Measurements from ENCODE around the gene BAHCC1.

BAHCC1 gene

DNA sequence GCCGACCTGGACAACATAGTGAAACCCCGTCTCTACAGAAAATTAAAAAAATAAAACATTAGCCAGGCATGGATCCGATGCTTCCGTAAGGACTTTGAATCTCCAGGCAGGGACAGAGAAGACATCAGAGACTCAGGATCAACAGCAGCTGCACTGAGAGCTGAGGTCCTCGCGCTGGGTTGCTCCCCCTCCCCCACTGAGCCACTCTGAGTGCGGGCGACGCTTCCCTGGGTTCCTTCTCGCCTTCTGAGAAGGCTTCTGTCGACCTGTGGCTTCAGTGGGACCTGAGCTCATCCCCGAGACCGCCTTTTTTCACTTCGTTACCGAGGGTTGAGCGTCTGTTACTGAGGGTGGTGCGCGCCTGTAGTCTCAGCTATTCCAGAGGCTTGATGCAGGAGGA is 96.9 kb downstream of the BAHCC1 start:
- H3K9ac ChIP-seq (ENCODE audit: insufficient read length, low read depth): no peak overlapping the region
- DNase-seq (ENCODE audit: low read depth, low spot score): no peak
- H3K36me3 ChIP-seq (ENCODE audit: insufficient read depth, insufficient read length, low read length): no peaks in the 10 kb centered on the region
- no peaks in the 10 kb centered on the region for H3K9me3 ChIP-seq (ENCODE audit: insufficient read depth, low read length)
- H3K4me3 ChIP-seq (ENCODE audit: insufficient read length, low read depth): no peak overlapping the region
- peaks cover 21% of the 10 kb centered on the region for H3K4me1 ChIP-seq (ENCODE audit: insufficient read depth, insufficient read length)
- TF ChIP-seq ZNF274 (IDR thresholded peaks at IDR 0.05; ENCODE audit: low read depth, low read length) (no peak), SUZ12 (IDR thresholded peaks at IDR 0.05; ENCODE audit: extremely low read depth, insufficient read depth, insufficient read length) (no peak), YY1 (IDR thresholded peaks at IDR 0.05; ENCODE audit: insufficient read depth, insufficient read length) (no peak)
- H3K27me3 ChIP-seq (ENCODE audit: insufficient read depth, insufficient read length): peaks cover 10% of the 10 kb centered on the region

DNA sequence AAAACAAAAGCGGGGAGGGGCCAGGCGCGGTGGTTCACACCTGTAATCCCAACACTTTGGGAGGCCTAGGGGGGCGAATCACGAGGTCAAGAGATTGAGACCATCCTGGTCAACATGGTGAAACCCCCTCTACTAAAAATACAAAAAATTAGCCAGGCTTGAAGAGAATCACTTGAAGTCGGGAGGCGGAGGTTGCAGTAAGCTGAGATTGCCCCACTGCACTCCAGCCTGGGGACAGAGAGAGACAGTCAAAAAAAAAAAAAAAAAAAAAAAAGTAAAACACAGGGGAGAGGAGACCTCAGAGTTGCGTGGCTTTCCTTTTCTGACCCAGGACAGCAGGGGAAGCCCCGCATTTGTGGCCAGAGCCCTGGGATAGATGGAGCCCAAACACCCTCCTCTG is 97.4 kb downstream of the BAHCC1 start:
- no peaks in the 10 kb centered on the region for H3K9me3 ChIP-seq (ENCODE audit: insufficient read depth, low read length)
- H3K4me3 ChIP-seq (ENCODE audit: insufficient read length, low read depth): no peak overlapping the region
- peaks cover 10% of the 10 kb centered on the region for H3K27me3 ChIP-seq (ENCODE audit: insufficient read depth, insufficient read length)
- DNase-seq (ENCODE audit: low read depth, low spot score): no peak
- H3K36me3 ChIP-seq (ENCODE audit: insufficient read depth, insufficient read length, low read length): no peaks in the 10 kb centered on the region
- no peak overlapping the region for H3K9ac ChIP-seq (ENCODE audit: insufficient read length, low read depth)
- TF ChIP-seq ZNF274 (IDR thresholded peaks at IDR 0.05; ENCODE audit: low read depth, low read length): no peak
- no peak for TF ChIP-seq YY1 (IDR thresholded peaks at IDR 0.05; ENCODE audit: insufficient read depth, insufficient read length)
- no peak for TF ChIP-seq SUZ12 (IDR thresholded peaks at IDR 0.05; ENCODE audit: extremely low read depth, insufficient read depth, insufficient read length)
- H3K4me1 ChIP-seq (ENCODE audit: insufficient read depth, insufficient read length): peaks cover 21% of the 10 kb centered on the region

- Histone ChIP-seq H3K9me3 (ENCODE audit: insufficient read depth, low read length) (no peaks in the 10 kb centered on the region), H3K27me3 (ENCODE audit: insufficient read depth, insufficient read length) (peaks cover 10% of the 10 kb centered on the region), H3K4me3 (ENCODE audit: insufficient read length, low read depth) (no peak overlapping the region), H3K9ac (ENCODE audit: insufficient read length, low read depth) (no peak overlapping the region), H3K36me3 (ENCODE audit: insufficient read depth, insufficient read length, low read length) (no peaks in the 10 kb centered on the region), H3K4me1 (ENCODE audit: insufficient read depth, insufficient read length) (peaks cover 21% of the 10 kb centered on the region)
- no peak for DNase-seq (ENCODE audit: low read depth, low spot score)
- TF ChIP-seq ZNF274 (IDR thresholded peaks at IDR 0.05; ENCODE audit: low read depth, low read length) (no peak), YY1 (IDR thresholded peaks at IDR 0.05; ENCODE audit: insufficient read depth, insufficient read length) (no peak), SUZ12 (IDR thresholded peaks at IDR 0.05; ENCODE audit: extremely low read depth, insufficient read depth, insufficient read length) (no peak)
Observed at GRCh38 chr17:81493198-81494038, 98.2 kb downstream of the BAHCC1 start.

- no peak overlapping the region for H3K9ac ChIP-seq (ENCODE audit: insufficient read length, low read depth)
Observed at GRCh38 chr17:81494626-81495377, 99.5 kb downstream of the BAHCC1 start.

DNA sequence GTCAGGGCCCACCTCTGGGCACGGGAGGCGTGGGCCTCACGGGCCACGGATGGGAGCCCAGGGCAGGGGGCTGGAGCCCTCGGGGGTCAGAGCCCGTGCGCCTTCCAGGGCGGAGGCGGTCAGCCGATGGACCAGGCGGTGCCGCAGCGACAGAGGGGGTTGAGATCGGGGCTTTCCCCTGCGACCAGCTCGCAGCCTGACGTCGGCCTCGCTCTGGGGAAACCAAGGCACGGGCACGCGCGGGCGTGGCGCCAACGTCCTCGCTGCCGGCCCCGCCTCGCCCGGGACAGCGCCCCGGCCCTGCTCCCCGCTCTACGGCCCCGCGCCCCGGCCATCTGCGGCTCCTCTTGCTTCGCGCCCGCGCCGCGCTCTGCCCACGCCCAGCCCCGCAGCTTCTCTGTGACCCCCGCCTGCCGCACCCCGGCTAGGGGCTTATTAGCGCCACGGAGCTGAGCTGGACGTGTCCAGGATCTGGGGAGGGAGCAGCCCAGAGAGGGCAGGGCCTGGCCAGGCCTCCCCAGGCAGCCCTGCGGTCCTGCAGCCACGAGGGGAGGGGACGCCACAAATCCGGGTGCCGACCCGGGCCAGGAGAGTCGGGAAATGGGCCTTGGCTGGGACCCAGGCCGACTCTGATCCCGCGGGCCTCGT is 103.8 kb downstream of the BAHCC1 start:
- Histone ChIP-seq H3K4me3 (ENCODE audit: insufficient read length, low read depth) (no peak overlapping the region), H3K36me3 (ENCODE audit: insufficient read depth, insufficient read length, low read length) (no peaks in the 10 kb centered on the region), H3K4me1 (ENCODE audit: insufficient read depth, insufficient read length) (peaks cover 8% of the 10 kb centered on the region), H3K27me3 (ENCODE audit: insufficient read depth, insufficient read length) (peaks cover 7% of the 10 kb centered on the region), H3K9me3 (ENCODE audit: insufficient read depth, low read length) (no peaks in the 10 kb centered on the region), H3K9ac (ENCODE audit: insufficient read length, low read depth) (peak overlapping the region; percentile 61)
- TF ChIP-seq ZNF274 (IDR thresholded peaks at IDR 0.05; ENCODE audit: low read depth, low read length) (no peak), SUZ12 (IDR thresholded peaks at IDR 0.05; ENCODE audit: extremely low read depth, insufficient read depth, insufficient read length) (no peak)
- DNase-seq (ENCODE audit: low read depth, low spot score): no peak

More at GRCh38 chr17:81494626-81495377, 99.5 kb downstream of the BAHCC1 start:
- Histone ChIP-seq H3K36me3 (ENCODE audit: insufficient read depth, insufficient read length, low read length) (no peaks in the 10 kb centered on the region), H3K4me3 (ENCODE audit: insufficient read length, low read depth) (no peak overlapping the region), H3K4me1 (ENCODE audit: insufficient read depth, insufficient read length) (peaks cover 20% of the 10 kb centered on the region), H3K27me3 (ENCODE audit: insufficient read depth, insufficient read length) (peaks cover 10% of the 10 kb centered on the region), H3K9me3 (ENCODE audit: insufficient read depth, low read length) (no peaks in the 10 kb centered on the region)
- no peak for DNase-seq (ENCODE audit: low read depth, low spot score)
- no peak for TF ChIP-seq ZNF274 (IDR thresholded peaks at IDR 0.05; ENCODE audit: low read depth, low read length)
- TF ChIP-seq SUZ12 (IDR thresholded peaks at IDR 0.05; ENCODE audit: extremely low read depth, insufficient read depth, insufficient read length): no peak
- no peak for TF ChIP-seq YY1 (IDR thresholded peaks at IDR 0.05; ENCODE audit: insufficient read depth, insufficient read length)

- H3K27me3 ChIP-seq (ENCODE audit: insufficient read depth, insufficient read length): peaks cover 7% of the 10 kb centered on the region
- peak overlapping the region; percentile 61 for H3K9ac ChIP-seq (ENCODE audit: insufficient read length, low read depth)
- no peaks in the 10 kb centered on the region for H3K9me3 ChIP-seq (ENCODE audit: insufficient read depth, low read length)
- H3K4me3 ChIP-seq (ENCODE audit: insufficient read length, low read depth): no peak overlapping the region
- no peaks in the 10 kb centered on the region for H3K36me3 ChIP-seq (ENCODE audit: insufficient read depth, insufficient read length, low read length)
- DNase-seq (ENCODE audit: low read depth, low spot score): no peak
- TF ChIP-seq SUZ12 (IDR thresholded peaks at IDR 0.05; ENCODE audit: extremely low read depth, insufficient read depth, insufficient read length): no peak
- TF ChIP-seq ZNF274 (IDR thresholded peaks at IDR 0.05; ENCODE audit: low read depth, low read length): no peak
- TF ChIP-seq YY1 (IDR thresholded peaks at IDR 0.05; ENCODE audit: insufficient read depth, insufficient read length): no peak
- peaks cover 8% of the 10 kb centered on the region for H3K4me1 ChIP-seq (ENCODE audit: insufficient read depth, insufficient read length)
Observed at GRCh38 chr17:81499601-81499970, 104.3 kb downstream of the BAHCC1 start.

DNA sequence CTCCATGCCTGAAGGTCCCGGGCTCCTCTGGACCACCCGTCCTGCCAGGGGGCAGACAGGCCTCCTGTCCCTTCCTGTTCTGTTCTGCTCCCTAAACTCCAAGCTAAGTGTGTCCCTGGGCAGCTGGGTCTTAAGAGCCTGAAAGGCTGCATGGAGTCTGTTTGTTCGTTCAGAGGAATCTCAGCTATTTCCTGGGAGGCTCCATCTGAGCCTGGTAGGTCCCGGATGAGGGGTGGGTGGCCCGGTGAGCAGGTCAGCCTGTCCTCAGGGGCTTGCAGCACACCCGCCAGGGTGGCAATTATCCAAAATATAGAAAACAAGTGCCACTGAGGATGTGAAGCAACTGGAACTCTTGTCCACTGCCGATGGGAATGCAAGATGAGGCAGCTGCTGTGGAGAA is 104.8 kb downstream of the BAHCC1 start:
- Histone ChIP-seq H3K9me3 (ENCODE audit: insufficient read depth, low read length) (no peaks in the 10 kb centered on the region), H3K27me3 (ENCODE audit: insufficient read depth, insufficient read length) (peaks cover 3% of the 10 kb centered on the region), H3K4me1 (ENCODE audit: insufficient read depth, insufficient read length) (peaks cover 8% of the 10 kb centered on the region), H3K36me3 (ENCODE audit: insufficient read depth, insufficient read length, low read length) (no peaks in the 10 kb centered on the region), H3K4me3 (ENCODE audit: insufficient read length, low read depth) (no peak overlapping the region), H3K9ac (ENCODE audit: insufficient read length, low read depth) (no peak overlapping the region)
- TF ChIP-seq ZNF274 (IDR thresholded peaks at IDR 0.05; ENCODE audit: low read depth, low read length) (no peak), SUZ12 (IDR thresholded peaks at IDR 0.05; ENCODE audit: extremely low read depth, insufficient read depth, insufficient read length) (no peak), YY1 (IDR thresholded peaks at IDR 0.05; ENCODE audit: insufficient read depth, insufficient read length) (no peak)
- DNase-seq (ENCODE audit: low read depth, low spot score): no peak

Data from NT2/D1 (cell line).